Pulmonary artery endothelial cell (primary cell): ENCODE data around the gene SEPTIN12. TPM values are rescaled to one million over a fixed set of nuclear protein-coding genes. Genes with fewer than 3 reads are reported as not detected.

Source experiments
- DNase-seq: peaks from one replicate; pipeline ENCODE4 v3.0.0-alpha.2; 2011; ENCODE audit warnings: low read depth, low spot score
- total RNA-seq: library from RNA; depleted of rRNA; stranded (reverse); fragments of >200 nt; gene quantifications from 2 replicates; pipeline ENCODE4 v1.2.3, GENCODE V29; 2014

SEPTIN12 gene
- total RNA-seq, 1 donor from 2014 or later, result not detected

GRCh38 chr16:4802659-4803287, 14.6 kb upstream of the SEPTIN12 start:
- peak; percentile 47 for DNase-seq

DNA sequence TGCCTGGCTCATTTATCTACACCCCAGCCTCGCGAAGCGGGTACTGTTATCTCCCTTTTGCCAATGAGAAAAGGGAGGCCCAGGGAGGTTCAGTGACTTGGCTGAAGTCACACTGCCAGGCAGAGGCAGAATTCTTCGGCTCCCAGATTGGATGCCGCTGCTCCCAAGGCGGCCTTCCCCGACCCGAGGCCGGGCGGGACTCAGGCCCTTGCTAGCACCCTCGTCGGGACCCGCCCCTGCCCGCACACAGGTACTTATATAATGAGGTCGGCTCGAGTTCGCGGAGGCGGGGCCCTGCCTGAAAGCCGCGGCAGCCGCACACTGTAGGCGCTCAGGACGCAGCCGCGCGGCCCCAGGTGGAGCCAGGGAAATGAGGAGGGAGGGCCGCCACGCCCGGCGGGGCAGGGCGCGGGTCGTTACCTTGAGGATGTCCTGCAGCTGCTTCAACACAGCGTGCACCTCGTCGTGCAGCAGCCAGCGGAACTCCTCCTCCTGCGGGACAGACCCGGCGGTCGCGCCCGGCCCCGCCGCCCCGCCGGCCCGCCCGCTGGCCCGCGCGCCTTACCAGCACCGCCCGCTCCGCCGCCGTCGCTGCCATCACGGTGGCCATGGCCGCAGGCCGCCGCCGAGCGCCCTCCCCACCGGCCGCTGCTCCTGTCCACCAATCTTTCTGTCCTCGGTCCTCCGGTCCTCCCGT, 14.0 kb upstream of the SEPTIN12 start, which contains the start of gene ROGDI:
ROGDI (minus strand) TSS at position 672 of the 697 bp plus-strand sequence; CDS start at position 610, 62 bp downstream.
- no peak for DNase-seq

- no peak for DNase-seq
Measured at GRCh38 chr16:4801051-4801961, 13.2 kb upstream of the SEPTIN12 start.

DNA sequence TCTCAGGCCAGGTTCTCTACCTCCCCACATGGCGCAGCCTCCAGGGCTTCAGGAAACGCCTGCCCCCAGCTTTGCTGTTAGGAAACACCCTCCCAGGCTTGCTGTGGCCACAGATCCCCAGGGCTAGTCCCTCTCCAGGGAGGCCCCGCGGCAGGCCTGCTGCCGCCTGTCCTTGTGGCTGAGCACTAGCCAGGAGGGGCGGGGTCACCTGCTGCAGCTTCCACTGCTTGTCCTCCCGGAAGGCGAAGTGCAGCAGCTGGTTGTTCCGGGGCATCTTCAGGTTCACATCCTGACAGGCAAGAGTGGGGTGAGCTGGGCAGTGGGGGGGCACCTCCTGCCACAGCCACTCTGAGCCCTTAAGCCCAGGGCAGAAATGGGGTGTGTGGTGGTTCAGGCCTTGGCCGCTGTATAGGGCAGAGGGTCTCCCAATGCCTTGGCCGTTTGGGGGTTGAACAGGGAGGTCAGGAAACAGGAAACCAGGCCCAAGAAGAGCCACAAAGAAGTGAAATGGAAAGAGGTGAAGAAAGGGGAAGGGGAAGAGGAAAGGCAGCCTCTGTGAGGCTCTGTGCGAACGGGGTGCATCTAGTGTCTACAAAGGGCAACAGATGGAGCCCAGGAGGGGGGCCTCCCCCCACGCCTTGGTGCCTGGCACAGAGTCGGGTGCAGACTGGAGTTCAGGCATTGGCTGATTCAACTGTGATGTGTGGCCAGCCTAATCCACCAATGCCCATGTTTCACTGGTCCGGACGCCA, 12.3 kb upstream of the SEPTIN12 start:
- DNase-seq, result no peak

- no peak for DNase-seq
Measured at GRCh38 chr16:4799171-4799855, 11.2 kb upstream of the SEPTIN12 start.

DNA sequence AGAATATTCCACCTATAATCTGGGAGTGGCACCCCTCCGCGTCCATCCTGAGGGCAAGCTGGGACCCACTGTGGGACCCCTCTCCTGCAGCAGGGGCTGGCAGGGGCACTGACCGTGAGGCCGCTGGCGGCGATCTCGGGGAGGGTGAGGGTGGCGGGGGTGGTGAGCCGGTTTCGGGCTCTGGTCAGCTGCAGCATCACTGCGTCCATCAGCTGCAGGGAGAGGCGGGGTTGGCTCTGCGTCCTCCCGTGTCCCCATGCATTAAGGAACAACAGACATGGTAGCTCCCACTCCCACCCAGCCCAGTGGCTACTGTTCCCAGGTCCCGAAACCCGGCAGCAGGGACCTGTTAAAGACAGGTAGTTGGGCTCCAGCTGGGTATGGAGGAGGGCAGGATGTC, 10.3 kb upstream of the SEPTIN12 start:
- DNase-seq, result no peak

- no peak for DNase-seq
Measured at GRCh38 chr16:4797805-4798252, 9.7 kb upstream of the SEPTIN12 start.

DNA sequence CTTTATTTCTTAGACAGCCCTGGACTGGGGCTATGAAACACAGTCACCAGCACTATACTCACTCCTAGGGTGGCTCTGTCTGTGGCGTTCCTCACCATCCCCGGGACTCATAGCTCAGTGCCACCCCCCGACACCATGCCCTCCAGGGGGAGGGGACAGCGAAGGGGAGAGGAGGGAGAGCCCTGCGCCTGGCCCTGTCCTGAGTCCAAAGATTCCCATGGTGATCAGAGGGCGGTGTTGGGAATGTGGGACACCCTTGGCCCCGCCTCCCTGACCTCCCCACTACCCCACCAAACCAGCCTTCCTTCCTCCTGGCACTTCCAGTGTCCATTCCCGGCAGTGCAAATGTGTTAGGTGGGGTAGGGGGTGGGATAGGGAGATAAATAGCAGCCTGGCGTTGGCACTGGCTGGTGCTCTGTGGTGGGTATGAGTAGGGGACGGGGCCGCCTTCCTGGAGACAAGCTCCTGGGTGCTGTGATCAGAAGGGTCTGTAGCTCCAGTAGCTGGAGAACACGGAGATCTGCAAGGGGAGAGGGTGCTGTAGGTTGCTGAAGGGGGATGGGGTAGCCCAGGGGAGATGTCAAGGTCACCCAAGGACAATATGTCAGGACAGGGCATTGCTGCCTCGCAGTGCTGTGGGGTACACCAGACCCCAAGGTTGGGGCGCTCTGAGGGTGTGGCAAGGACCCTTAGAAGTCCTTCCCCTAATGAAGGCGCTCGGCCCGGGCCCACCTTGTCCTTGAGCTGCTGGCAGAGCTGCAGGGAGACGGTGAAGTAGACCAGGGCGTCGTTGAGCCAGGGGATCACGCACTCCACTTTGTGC, 9.0 kb upstream of the SEPTIN12 start:
- no peak for DNase-seq

GRCh38 chr16:4795828-4796572, 7.9 kb upstream of the SEPTIN12 start:
- DNase-seq, result no peak

GRCh38 chr16:4795181-4795827, 7.2 kb upstream of the SEPTIN12 start, which contains the start of gene SMIM22:
SMIM22 (plus strand) TSS chr16:4795369; CDS start chr16:4795735, 366 bp downstream.
- no peak for DNase-seq

GRCh38 chr16:4792951-4793513, 4.9 kb upstream of the SEPTIN12 start:
- DNase-seq, result no peak

DNA sequence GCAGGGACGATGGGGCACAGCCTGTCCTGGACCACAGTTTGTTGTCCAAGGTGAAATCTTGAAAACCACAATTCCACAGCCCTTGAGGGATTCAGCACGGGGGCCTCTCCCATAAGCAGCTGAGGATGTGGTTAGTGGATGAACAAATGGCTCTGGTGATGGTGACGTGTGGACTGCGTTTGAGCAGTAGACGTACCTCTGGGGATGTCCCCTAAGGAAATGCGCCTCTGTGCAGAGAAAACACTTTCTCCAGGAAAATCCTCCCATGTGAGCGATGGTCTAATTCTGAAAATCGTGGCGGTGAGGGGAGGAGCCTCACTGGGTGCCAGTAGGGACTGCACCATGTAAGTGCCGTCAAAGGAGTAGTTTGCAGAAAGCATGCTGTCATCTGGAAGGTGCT, 2.7 kb upstream of the SEPTIN12 start:
- no peak for DNase-seq

GRCh38 chr16:4790261-4790660, 2.1 kb upstream of the SEPTIN12 start:
- no peak for DNase-seq

- DNase-seq, result no peak
Measured at GRCh38 chr16:4788910-4789309, 765 bp upstream of the SEPTIN12 start.

GRCh38 chr16:4788489-4788889, 344 bp upstream of the SEPTIN12 start:
- DNase-seq, result no peak

DNA sequence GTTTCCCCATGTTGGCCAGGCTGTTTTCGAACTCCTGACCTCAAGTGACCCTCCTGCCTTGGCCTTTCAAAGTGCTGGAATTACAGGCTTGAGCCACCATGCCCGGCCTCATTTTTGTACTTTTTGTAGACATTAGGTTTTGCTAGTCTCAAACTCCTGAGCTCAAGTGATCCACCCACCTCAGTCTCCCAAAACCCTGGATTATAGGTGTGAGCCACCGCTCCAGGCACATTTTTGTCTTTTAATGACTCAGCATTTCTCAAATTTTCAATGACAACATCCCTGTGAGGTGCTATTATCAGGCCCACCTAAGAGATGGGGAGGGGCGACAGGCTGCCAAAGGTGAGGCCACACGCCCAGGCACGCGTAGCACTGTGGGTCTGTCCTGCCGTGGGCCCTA, 1.1 kb downstream of the SEPTIN12 start:
- DNase-seq, result no peak

- no peak for DNase-seq
Measured at GRCh38 chr16:4785758-4786433, 2.2 kb downstream of the SEPTIN12 start.
